ENCODE data around the gene PCID2.

GRCh38 chr13:113196970-113197737 is 11.3 kb downstream of the PCID2 start:
- TF ChIP-seq CTCF (IDR thresholded peaks at IDR 0.05; ENCODE audit: poor library complexity, severe bottlenecking) (no peak), EZH2 (IDR thresholded peaks at IDR 0.05; ENCODE audit: borderline replicate concordance, insufficient read depth, low read length, poor library complexity, severe bottlenecking) (no peak), POLR2AphosphoS5 (IDR thresholded peaks at IDR 0.05) (no peak), REST (IDR thresholded peaks at IDR 0.05; ENCODE audit: borderline replicate concordance) (no peak), MXI1 (conservative IDR thresholded peaks at IDR 0.05; ENCODE audit: poor library complexity, severe bottlenecking) (no peak), EP300 (conservative IDR thresholded peaks at IDR 0.05; ENCODE audit: poor library complexity, severe bottlenecking) (no peak), TAF1 (IDR thresholded peaks at IDR 0.05; ENCODE audit: low read depth) (no peak)
